Body of pancreas (tissue), 4 donors: ENCODE data around the gene PRR14. TPM values are rescaled to one million over a fixed set of nuclear protein-coding genes. Genes with fewer than 3 reads are reported as not detected.

Experiments used
- ATAC-seq: fragments of 150-250 bp; one replicate; pipeline ENCODE4 v1.9.1; 2016
- DNase-seq, 4 donors: peaks; one replicate each; pipeline ENCODE4 v3.0.0-alpha.2; 2019
- H3K27ac ChIP-seq, 4 donors: fragments of 200-600 bp; sonication (generic); 1 replicate in 3 of 4; 2 replicates in 1 of 4; pipeline versions ENCODE4 v1.5.1 to v1.6.1; 2016 to 2019; ENCODE audit warnings: mild to moderate bottlenecking in 1 of 4, mixed read lengths in 1 of 4, moderate library complexity in 1 of 4
- H3K27me3 ChIP-seq, 2 donors: fragments of 200-600 bp; sonication (generic); one replicate each; pipeline ENCODE4 v1.6.0; 2016; ENCODE audit warnings: mild to moderate bottlenecking in 1 of 2
- H3K36me3 ChIP-seq, 2 donors: fragments of 200-600 bp; sonication (generic); replicated peaks in 1 of 2; 2 replicates each; pipeline ENCODE4 v1.5.1; 2016; ENCODE audit warnings: low read depth in 2 of 2; ENCODE audit not compliant: insufficient read depth in 1 of 2
- H3K4me1 ChIP-seq: fragments of 200-600 bp; sonication (generic); one replicate; pipeline ENCODE4 v1.6.0; 2016
- H3K4me3 ChIP-seq, 2 donors: fragments of 200-600 bp; sonication (generic); 1 replicate in 1 of 2; 2 replicates in 1 of 2; pipeline ENCODE4 v1.5.1; 2016 to 2019
- H3K9me3 ChIP-seq, 3 donors: fragments of 200-600 bp; sonication (generic); 1 replicate in 2 of 3; 2 replicates in 1 of 3; pipeline ENCODE4 v1.5.1; 2016
- CTCF ChIP-seq, 7 experiments: fragments of 450-650 bp in 4 of 7; fragments of 200-600 bp in 3 of 7; sonication (generic) in 3 of 7; IDR thresholded peaks; one replicate each; pipeline ENCODE4 v1.5.1; 2016 to 2019; ENCODE audit warnings: antibody characterized with exemption in 7 of 7
- POLR2A ChIP-seq, 3 donors: fragments of 450-650 bp; IDR thresholded peaks; one replicate each; pipeline ENCODE4 v1.6.1; 2016; ENCODE audit warnings: antibody characterized with exemption in 3 of 3, mild to moderate bottlenecking in 2 of 3
- WGBS, 2 donors: methylation state at CpG; one replicate each; pipeline ENCODE4 v1.1.5; 2017; 5-methylcytosine and 5-hydroxymethylcytosine counted together
- intact Hi-C: fragments of 100-400 bp; cut with DNase I; formaldehyde crosslinking; loops from one replicate; pipeline ENCODE4 v1.15.1; 2023
- total RNA-seq, 2 donors: library from RNA; depleted of rRNA; stranded (reverse); fragments of >200 nt; gene quantifications; one replicate each; pipeline ENCODE4 v1.1.0, GENCODE V29; 2016

Gene PRR14
- total RNA-seq, 2 donors from 2014 or later, result 20.5 to 65.6 TPM

GRCh38 chr16:30664616-30665109 lies 13.9 kb downstream of the PRR14 start:
- H3K9me3 ChIP-seq, result no peaks in the 10 kb centered on the region
- no peak for DNase-seq
- no peak overlapping the region for H3K4me3 ChIP-seq
- WGBS, 2 donors, result 75 to 87% methylated on average over 3 to 8 of the region's 15 CpGs
- H3K36me3 ChIP-seq, result peaks cover 28 to 37% of the 10 kb centered on the region in 2 donors
- H3K27me3 ChIP-seq, result no peaks in the 10 kb centered on the region
- TF ChIP-seq CTCF (IDR thresholded peaks at IDR 0.05), result no peak
- no peak for TF ChIP-seq POLR2A (IDR thresholded peaks at IDR 0.05)
- peaks cover 37% of the 10 kb centered on the region for H3K4me1 ChIP-seq
- no peak for ATAC-seq
- no peak overlapping the region for H3K27ac ChIP-seq
- intact Hi-C loops, result no loop called here

DNA sequence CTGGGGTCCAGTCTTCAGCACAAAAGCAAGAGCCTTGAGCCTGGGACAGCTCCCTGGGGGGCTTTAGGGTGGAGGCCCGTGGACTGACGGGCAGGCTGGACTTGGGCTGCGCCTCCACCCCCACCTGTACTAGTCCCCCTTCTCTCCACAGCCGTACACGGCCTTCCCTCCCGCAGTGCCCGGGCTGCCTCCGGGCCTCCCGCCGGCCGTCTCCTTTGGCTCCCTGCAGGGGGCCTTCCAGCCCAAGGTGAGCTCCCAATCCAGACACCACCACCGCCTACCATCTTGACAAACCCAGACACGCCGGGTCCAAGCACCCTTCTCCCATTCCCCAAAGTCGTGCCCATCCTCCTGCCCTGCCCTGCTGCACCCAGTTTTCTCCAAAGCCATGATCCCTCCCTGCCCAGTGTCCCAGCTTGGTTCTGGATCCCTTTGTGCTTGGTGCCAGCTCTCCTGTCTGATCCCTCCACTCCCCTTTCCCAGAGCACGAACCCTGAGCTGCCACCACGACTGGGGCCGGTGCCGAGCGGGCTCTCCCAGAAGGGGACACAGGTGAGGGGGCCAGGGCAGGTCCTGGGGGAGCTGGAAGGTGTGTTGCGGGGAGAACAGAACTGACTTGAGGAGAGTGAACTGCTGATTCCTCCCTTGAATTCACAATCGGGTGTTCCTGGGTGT lies 14.5 kb downstream of the PRR14 start:
- Histone ChIP-seq H3K4me3 (no peak overlapping the region), H3K9me3 (no peaks in the 10 kb centered on the region), H3K27me3 (no peaks in the 10 kb centered on the region), H3K4me1 (peaks cover 31% of the 10 kb centered on the region), H3K36me3 (peaks cover 28 to 41% of the 10 kb centered on the region in 2 donors), H3K27ac (peak overlapping the region in 1 of 4 donors; percentile 8)
- intact Hi-C loops, result no loop called here
- TF ChIP-seq POLR2A (IDR thresholded peaks at IDR 0.05), result no peak
- no peak for TF ChIP-seq CTCF (IDR thresholded peaks at IDR 0.05)
- whole genome bisulfite sequencing, 2 donors, result 82 to 89% methylated on average over 19 to 22 of the region's 22 CpGs
- DNase-seq, result no peak
- ATAC-seq, result no peak

DNA sequence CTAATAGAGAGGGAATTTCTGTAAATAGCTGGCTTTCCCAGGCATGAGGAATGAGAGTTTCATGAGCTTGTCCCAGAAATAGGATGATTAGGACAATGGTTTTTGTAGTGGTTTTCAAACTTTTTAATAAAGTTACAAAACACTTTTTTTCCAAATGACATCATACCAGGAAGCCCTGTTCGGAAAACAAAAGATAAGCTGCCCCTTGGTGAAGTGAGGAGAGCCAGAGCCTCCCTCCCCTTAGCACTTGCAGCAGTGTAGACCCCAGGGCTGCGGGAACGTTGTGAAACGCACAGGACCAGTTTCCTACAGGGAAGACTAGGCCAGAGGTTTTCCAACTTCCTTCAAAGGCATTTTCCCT lies 15.1 kb downstream of the PRR14 start:
- WGBS, 2 donors, result 62 to 70% methylated on average over 4 of the region's 4 CpGs
- H3K9me3 ChIP-seq, result no peaks in the 10 kb centered on the region
- H3K27ac ChIP-seq, result peak overlapping the region in 1 of 4 donors; percentile 8
- no peaks in the 10 kb centered on the region for H3K27me3 ChIP-seq
- peaks cover 26% of the 10 kb centered on the region for H3K4me1 ChIP-seq
- peaks cover 28 to 41% of the 10 kb centered on the region in 2 donors for H3K36me3 ChIP-seq
- ATAC-seq (no peak), DNase-seq (no peak)
- H3K4me3 ChIP-seq, result no peak overlapping the region
- intact Hi-C loops, result no loop called here
- TF ChIP-seq POLR2A (IDR thresholded peaks at IDR 0.05), result no peak
- TF ChIP-seq CTCF (IDR thresholded peaks at IDR 0.05), result no peak

- 85 to 96% methylated on average over 4 to 7 of the region's 7 CpGs for WGBS, 2 donors
- DNase-seq (no peak), ATAC-seq (no peak)
- no peaks in the 10 kb centered on the region for H3K9me3 ChIP-seq
- no peak for TF ChIP-seq CTCF (IDR thresholded peaks at IDR 0.05)
- TF ChIP-seq POLR2A (IDR thresholded peaks at IDR 0.05), result no peak
- intact Hi-C loops, result no loop called here
- no peak overlapping the region for H3K4me3 ChIP-seq
- no peak overlapping the region for H3K27ac ChIP-seq
- no peaks in the 10 kb centered on the region for H3K27me3 ChIP-seq
- H3K4me1 ChIP-seq, result peaks cover 17% of the 10 kb centered on the region
- peaks cover 28 to 41% of the 10 kb centered on the region in 2 donors for H3K36me3 ChIP-seq
Measured at GRCh38 chr16:30666681-30667080, 15.9 kb downstream of the PRR14 start.
